Hepatocyte (in vitro differentiated cells): ENCODE results near the gene NOS1AP. TPM values are rescaled to one million over a fixed set of nuclear protein-coding genes. Genes with fewer than 3 reads are reported as not detected.
A peak's percentile ranks its signal among the peaks of the same experiment; 100 is the strongest.

ENCODE experiments used
- DNase-seq: peaks from one replicate; pipeline ENCODE4 v3.0.0-alpha.2; 2016; ENCODE audit warnings: low spot score
- H2AFZ ChIP-seq: fragments of 200-600 bp; sonication (generic); 2 replicates; pipeline ENCODE4 v1.6.0; 2016; ENCODE audit warnings: antibody characterized with exemption, mild to moderate bottlenecking
- H3K27ac ChIP-seq: fragments of 200-600 bp; sonication (generic); 2 replicates; pipeline ENCODE4 v1.5.1; 2016; ENCODE audit warnings: mild to moderate bottlenecking
- H3K27me3 ChIP-seq: fragments of 200-600 bp; sonication (generic); 2 replicates; pipeline ENCODE4 v1.6.1; 2016
- H3K36me3 ChIP-seq: fragments of 200-600 bp; sonication (generic); replicated peaks from 2 replicates; pipeline ENCODE4 v1.5.1; 2016; ENCODE audit warnings: low read depth; ENCODE audit not compliant: insufficient read depth
- H3K4me1 ChIP-seq: fragments of 200-600 bp; sonication (generic); 2 replicates; pipeline ENCODE4 v1.5.1; 2016; ENCODE audit warnings: mild to moderate bottlenecking, moderate library complexity; ENCODE audit not compliant: insufficient read depth
- H3K4me2 ChIP-seq: fragments of 200-600 bp; sonication (generic); 2 replicates; pipeline ENCODE4 v1.6.0; 2016
- H3K4me3 ChIP-seq: fragments of 200-600 bp; sonication (generic); 2 replicates; pipeline ENCODE4 v1.5.1; 2016; ENCODE audit warnings: mild to moderate bottlenecking
- H3K79me2 ChIP-seq: fragments of 200-600 bp; sonication (generic); 2 replicates; pipeline ENCODE4 v1.6.0; 2017; ENCODE audit warnings: mild to moderate bottlenecking
- H3K9me2 ChIP-seq: fragments of 200-600 bp; sonication (generic); replicated peaks from 2 replicates; pipeline ENCODE4 v1.6.0; 2017; ENCODE audit warnings: mild to moderate bottlenecking; ENCODE audit not compliant: insufficient read depth
- H3K9me3 ChIP-seq: fragments of 200-600 bp; sonication (generic); 2 replicates; pipeline ENCODE4 v1.5.1; 2016; ENCODE audit warnings: low read depth, mild to moderate bottlenecking
- H4K20me1 ChIP-seq: fragments of 200-600 bp; sonication (generic); 2 replicates; pipeline ENCODE4 v1.6.0; 2016; ENCODE audit warnings: mild to moderate bottlenecking; ENCODE audit not compliant: insufficient read depth, poor library complexity, severe bottlenecking
- CTCF ChIP-seq: fragments of 200-600 bp; sonication (generic); IDR thresholded peaks from 2 replicates; pipeline ENCODE4 v1.5.1; 2016; ENCODE audit warnings: antibody characterized with exemption, mild to moderate bottlenecking; ENCODE audit not compliant: poor library complexity
- EZH2 ChIP-seq: fragments of 200-600 bp; sonication (generic); IDR thresholded peaks from 2 replicates; pipeline ENCODE4 v1.6.1; 2016; ENCODE audit warnings: antibody characterized with exemption, mild to moderate bottlenecking, borderline replicate concordance
- EZH2phosphoT487 ChIP-seq: fragments of 200-600 bp; sonication (generic); IDR thresholded peaks from one replicate; pipeline ENCODE4 v1.6.1; 2018; ENCODE audit warnings: antibody characterized with exemption, mild to moderate bottlenecking, low read depth, moderate library complexity; ENCODE audit not compliant: unreplicated experiment, severe bottlenecking
- WGBS: methylation state at CpG from one replicate; pipeline ENCODE4 v1.1.6; 2016; ENCODE audit warnings: low lambda C conversion rate; ENCODE audit errors: missing lambda C conversion rate; 5-methylcytosine and 5-hydroxymethylcytosine counted together
- polyA plus RNA-seq: library from polyadenylated mRNA; unstranded; fragments of >200 nt; fragmentation: Nextera tagmentation; extraction: Ambion mirVana; gene quantifications from 2 replicates; pipeline ENCODE4 v1.2.1, GENCODE V29; 2016
- total RNA-seq: library from RNA; depleted of rRNA; stranded (reverse); fragments of >200 nt; gene quantifications from 2 replicates; pipeline ENCODE4 v1.2.3, GENCODE V29; 2014

The NOS1AP gene
- total and polyA plus RNA-seq, 2 experiments from 2014 or later: 0.97 to 4.4 TPM

- no peak overlapping the region for H3K4me2 ChIP-seq
- H3K36me3 ChIP-seq: no peaks in the 10 kb centered on the region
- no peak overlapping the region for H3K27ac ChIP-seq
- TF ChIP-seq EZH2phosphoT487: no peak
- no peaks in the 10 kb centered on the region for H3K27me3 ChIP-seq
- peaks cover 36% of the 10 kb centered on the region for H3K79me2 ChIP-seq
- no peaks in the 10 kb centered on the region for H4K20me1 ChIP-seq
- no peaks in the 10 kb centered on the region for H3K9me3 ChIP-seq
- H2AFZ ChIP-seq: no peak overlapping the region
- H3K4me1 ChIP-seq: peaks cover 13% of the 10 kb centered on the region
- H3K4me3 ChIP-seq: no peak overlapping the region
- 80% methylated on average over 3 of the region's 3 CpGs for WGBS
- no peak for DNase-seq
- no peaks in the 10 kb centered on the region for H3K9me2 ChIP-seq
Measured at GRCh38 chr1:162142968-162143367, 73.5 kb downstream of the NOS1AP start.

- TF ChIP-seq CTCF: no peak
- TF ChIP-seq EZH2phosphoT487: no peak
- TF ChIP-seq EZH2: no peak
- 46% methylated on average over 3 of the region's 3 CpGs for WGBS
- no peaks in the 10 kb centered on the region for H4K20me1 ChIP-seq
- no peak overlapping the region for H3K4me3 ChIP-seq
- no peak for DNase-seq
- no peak overlapping the region for H3K27ac ChIP-seq
- no peaks in the 10 kb centered on the region for H3K9me2 ChIP-seq
- no peak overlapping the region for H3K4me2 ChIP-seq
- H3K27me3 ChIP-seq: no peaks in the 10 kb centered on the region
- H3K79me2 ChIP-seq: peaks cover 36% of the 10 kb centered on the region
- H3K36me3 ChIP-seq: no peaks in the 10 kb centered on the region
- H2AFZ ChIP-seq: no peak overlapping the region
- no peaks in the 10 kb centered on the region for H3K9me3 ChIP-seq
- peaks cover 13% of the 10 kb centered on the region for H3K4me1 ChIP-seq
Measured at GRCh38 chr1:162144268-162144667, 74.8 kb downstream of the NOS1AP start.

- no peaks in the 10 kb centered on the region for H3K9me2 ChIP-seq
- H3K36me3 ChIP-seq: no peaks in the 10 kb centered on the region
- no peaks in the 10 kb centered on the region for H4K20me1 ChIP-seq
- H3K4me2 ChIP-seq: no peak overlapping the region
- no peak overlapping the region for H3K27ac ChIP-seq
- no peaks in the 10 kb centered on the region for H3K27me3 ChIP-seq
- H3K4me1 ChIP-seq: peaks cover 13% of the 10 kb centered on the region
- 47% methylated on average over 6 of the region's 6 CpGs for WGBS
- no peaks in the 10 kb centered on the region for H3K9me3 ChIP-seq
- TF ChIP-seq EZH2: no peak
- no peak for TF ChIP-seq CTCF
- TF ChIP-seq EZH2phosphoT487: no peak
- H3K4me3 ChIP-seq: no peak overlapping the region
- DNase-seq: no peak
- H2AFZ ChIP-seq: no peak overlapping the region
- H3K79me2 ChIP-seq: peaks cover 35% of the 10 kb centered on the region
Measured at GRCh38 chr1:162144853-162145252, 75.4 kb downstream of the NOS1AP start.

- Histone ChIP-seq H4K20me1 (no peaks in the 10 kb centered on the region), H3K4me3 (no peak overlapping the region), H3K9me2 (no peaks in the 10 kb centered on the region), H3K79me2 (peaks cover 30% of the 10 kb centered on the region), H3K27ac (no peak overlapping the region), H3K4me1 (peaks cover 13% of the 10 kb centered on the region), H3K4me2 (peak overlapping the region; percentile 14), H3K36me3 (no peaks in the 10 kb centered on the region), H3K9me3 (no peaks in the 10 kb centered on the region), H2AFZ (no peak overlapping the region), H3K27me3 (no peaks in the 10 kb centered on the region)
- TF ChIP-seq CTCF (no peak), EZH2phosphoT487 (no peak), EZH2 (no peak)
- 48% methylated on average over 11 of the region's 11 CpGs for WGBS
- no peak for DNase-seq
Measured at GRCh38 chr1:162145280-162145965, 75.9 kb downstream of the NOS1AP start.
